Activated naive CD4-positive, alpha-beta T cell treated with anti-CD3 and anti-CD28 coated beads for 36 hours (primary cell): ENCODE data around the gene FBXW11. TPM values are rescaled to one million over a fixed set of nuclear protein-coding genes. Genes with fewer than 3 reads are reported as not detected.

ENCODE experiments used
- CTCF ChIA-PET: fragments of 350-600 bp; sonication (Branson Sonifier 250); formaldehyde crosslinking; loops from one replicate; lab custom pipeline; 2021; ENCODE audit warnings: antibody characterized with exemption; lab: Charles Lee
- DNase-seq: peaks from one replicate; pipeline ENCODE4 v3.0.0-alpha.2; 2020
- H3K27ac Mint-ChIP-seq: one replicate; pipeline ENCODE4 v1.8.0; 2021; ENCODE audit warnings: mild to moderate bottlenecking, mixed read lengths
- H3K27me3 Mint-ChIP-seq: one replicate; pipeline ENCODE4 v1.8.0; 2021; ENCODE audit warnings: low read depth, mixed read lengths
- H3K36me3 Mint-ChIP-seq: one replicate; pipeline ENCODE4 v1.8.0; 2021; ENCODE audit warnings: low read depth, mixed read lengths
- H3K4me1 Mint-ChIP-seq: one replicate; pipeline ENCODE4 v1.8.0; 2021; ENCODE audit warnings: low read depth, mixed read lengths
- H3K4me3 Mint-ChIP-seq: one replicate; pipeline ENCODE4 v1.8.0; 2021; ENCODE audit warnings: mild to moderate bottlenecking, moderate library complexity, mixed read lengths
- H3K9me3 Mint-ChIP-seq: one replicate; pipeline ENCODE4 v1.8.0; 2021; ENCODE audit warnings: mixed read lengths
- intact Hi-C: fragments of 100-400 bp; cut with micrococcal nuclease; formaldehyde crosslinking; loops from one replicate; pipeline ENCODE4 v1.15.1; 2023
- total RNA-seq, 2 experiments: library from RNA; stranded (reverse); gene quantifications; one replicate each; pipeline ENCODE4 v1.2.3, GENCODE V29; 2021

Gene FBXW11
- total RNA-seq, 2 experiments from 2014 or later: 32.8 to 35.5 TPM

GRCh38 chr5:171852255-171852681, 154.2 kb downstream of the FBXW11 start:
- peaks cover 10% of the 10 kb centered on the region for H3K4me1 Mint-ChIP-seq
- DNase-seq: no peak
- CTCF ChIA-PET: no interaction called here
- H3K36me3 Mint-ChIP-seq: peaks cover 5% of the 10 kb centered on the region
- intact Hi-C loops: loop anchor here (10.0 kb wide), 1 partner anchor 367 kb away; no protein-coding TSS in a partner anchor
- H3K27me3 Mint-ChIP-seq: no peaks in the 10 kb centered on the region
- H3K27ac Mint-ChIP-seq: no peak overlapping the region
- H3K4me3 Mint-ChIP-seq: no peak overlapping the region
- no peaks in the 10 kb centered on the region for H3K9me3 Mint-ChIP-seq

- CTCF ChIA-PET: no interaction called here
- DNase-seq: no peak
- H3K4me1 Mint-ChIP-seq: peaks cover 7% of the 10 kb centered on the region
- H3K27ac Mint-ChIP-seq: no peak overlapping the region
- intact Hi-C loops: loop anchor here (10.0 kb wide), 1 partner anchor 366 kb away; no protein-coding TSS in a partner anchor
- no peaks in the 10 kb centered on the region for H3K9me3 Mint-ChIP-seq
- peaks cover 3% of the 10 kb centered on the region for H3K36me3 Mint-ChIP-seq
- H3K4me3 Mint-ChIP-seq: no peak overlapping the region
- H3K27me3 Mint-ChIP-seq: no peaks in the 10 kb centered on the region
Observed at GRCh38 chr5:171851251-171851650, 155.2 kb downstream of the FBXW11 start.

GRCh38 chr5:171850324-171850947, 156.0 kb downstream of the FBXW11 start:
- intact Hi-C loops: loop anchor here (10.0 kb wide), 1 partner anchor 366 kb away; no protein-coding TSS in a partner anchor
- Mint-ChIP-seq H3K27me3 (no peaks in the 10 kb centered on the region), H3K9me3 (no peaks in the 10 kb centered on the region), H3K4me3 (no peak overlapping the region), H3K36me3 (peaks cover 3% of the 10 kb centered on the region), H3K27ac (no peak overlapping the region), H3K4me1 (no peaks in the 10 kb centered on the region)
- CTCF ChIA-PET: interaction anchor here (0.5 to 0.7 kb wide), 2 partner anchors 220 to 477 kb away, joined by 3 read pairs; no protein-coding TSS in a partner anchor
- peak; percentile 15 for DNase-seq

- DNase-seq: no peak
- no peaks in the 10 kb centered on the region for H3K9me3 Mint-ChIP-seq
- H3K36me3 Mint-ChIP-seq: peaks cover 3% of the 10 kb centered on the region
- H3K27ac Mint-ChIP-seq: no peak overlapping the region
- H3K4me3 Mint-ChIP-seq: no peak overlapping the region
- intact Hi-C loops: loop anchor here (10.0 kb wide), 1 partner anchor 365 kb away; no protein-coding TSS in a partner anchor
- H3K4me1 Mint-ChIP-seq: no peaks in the 10 kb centered on the region
- CTCF ChIA-PET: interaction anchor here (0.5 to 1.0 kb wide), 3 partner anchors 8 to 476 kb away, joined by 3 to 4 read pairs (median 3); no protein-coding TSS in a partner anchor
- no peaks in the 10 kb centered on the region for H3K27me3 Mint-ChIP-seq
Observed at GRCh38 chr5:171849585-171850323, 156.7 kb downstream of the FBXW11 start.

- no peak overlapping the region for H3K27ac Mint-ChIP-seq
- no peaks in the 10 kb centered on the region for H3K4me1 Mint-ChIP-seq
- no peaks in the 10 kb centered on the region for H3K9me3 Mint-ChIP-seq
- no peak for DNase-seq
- no peak overlapping the region for H3K4me3 Mint-ChIP-seq
- peaks cover 3% of the 10 kb centered on the region for H3K36me3 Mint-ChIP-seq
- intact Hi-C loops: no loop called here
- CTCF ChIA-PET: interaction anchor here (1.0 kb wide), 1 partner anchor 9 kb away, joined by 4 read pairs; no protein-coding TSS in a partner anchor
- H3K27me3 Mint-ChIP-seq: no peaks in the 10 kb centered on the region
Observed at GRCh38 chr5:171848911-171849520, 157.4 kb downstream of the FBXW11 start.

GRCh38 chr5:171848486-171848885, 158.0 kb downstream of the FBXW11 start:
- peaks cover 3% of the 10 kb centered on the region for H3K36me3 Mint-ChIP-seq
- H3K27ac Mint-ChIP-seq: no peak overlapping the region
- no peak overlapping the region for H3K4me3 Mint-ChIP-seq
- no peaks in the 10 kb centered on the region for H3K27me3 Mint-ChIP-seq
- no peaks in the 10 kb centered on the region for H3K4me1 Mint-ChIP-seq
- no peak for DNase-seq
- CTCF ChIA-PET: interaction anchor here (1.0 kb wide), 1 partner anchor 9 kb away, joined by 4 read pairs; no protein-coding TSS in a partner anchor
- no peaks in the 10 kb centered on the region for H3K9me3 Mint-ChIP-seq
- intact Hi-C loops: no loop called here

GRCh38 chr5:171848006-171848405, 158.4 kb downstream of the FBXW11 start:
- no peaks in the 10 kb centered on the region for H3K9me3 Mint-ChIP-seq
- CTCF ChIA-PET: no interaction called here

GRCh38 chr5:171847026-171847425, 159.4 kb downstream of the FBXW11 start:
- Mint-ChIP-seq H3K36me3 (peaks cover 3% of the 10 kb centered on the region), H3K4me3 (no peak overlapping the region), H3K9me3 (no peaks in the 10 kb centered on the region), H3K27ac (no peak overlapping the region), H3K4me1 (no peaks in the 10 kb centered on the region), H3K27me3 (no peaks in the 10 kb centered on the region)
- CTCF ChIA-PET: no interaction called here
- intact Hi-C loops: no loop called here
- DNase-seq: no peak

More at GRCh38 chr5:171848006-171848405, 158.4 kb downstream of the FBXW11 start:
- DNase-seq: no peak
- no peaks in the 10 kb centered on the region for H3K4me1 Mint-ChIP-seq
- intact Hi-C loops: no loop called here
- H3K27me3 Mint-ChIP-seq: no peaks in the 10 kb centered on the region
- no peak overlapping the region for H3K4me3 Mint-ChIP-seq
- peaks cover 3% of the 10 kb centered on the region for H3K36me3 Mint-ChIP-seq
- H3K27ac Mint-ChIP-seq: no peak overlapping the region

GRCh38 chr5:171846323-171846722, 160.1 kb downstream of the FBXW11 start:
- CTCF ChIA-PET: interaction anchor here (0.6 kb wide), 1 partner anchor 212 kb away, joined by 3 read pairs; no protein-coding TSS in a partner anchor
- Mint-ChIP-seq H3K27me3 (no peaks in the 10 kb centered on the region), H3K4me3 (no peak overlapping the region), H3K4me1 (no peaks in the 10 kb centered on the region), H3K36me3 (peaks cover 5% of the 10 kb centered on the region), H3K27ac (no peak overlapping the region), H3K9me3 (no peaks in the 10 kb centered on the region)
- intact Hi-C loops: no loop called here
- DNase-seq: no peak

- Mint-ChIP-seq H3K4me3 (no peak overlapping the region), H3K4me1 (peaks cover 3% of the 10 kb centered on the region), H3K27me3 (no peaks in the 10 kb centered on the region), H3K27ac (no peak overlapping the region), H3K36me3 (peaks cover 7% of the 10 kb centered on the region), H3K9me3 (no peaks in the 10 kb centered on the region)
- no peak for DNase-seq
- CTCF ChIA-PET: interaction anchor here (0.6 kb wide), 1 partner anchor 212 kb away, joined by 3 read pairs; no protein-coding TSS in a partner anchor
- intact Hi-C loops: no loop called here
Observed at GRCh38 chr5:171845857-171846256, 160.6 kb downstream of the FBXW11 start.

- no peak for DNase-seq
- Mint-ChIP-seq H3K27ac (no peak overlapping the region), H3K4me3 (no peak overlapping the region), H3K9me3 (no peaks in the 10 kb centered on the region), H3K4me1 (peaks cover 5% of the 10 kb centered on the region), H3K27me3 (no peaks in the 10 kb centered on the region), H3K36me3 (peaks cover 8% of the 10 kb centered on the region)
- intact Hi-C loops: no loop called here
- CTCF ChIA-PET: no interaction called here
Observed at GRCh38 chr5:171845040-171845630, 161.3 kb downstream of the FBXW11 start.
